Measurements from ENCODE around the gene TMEM131L.

DNA sequence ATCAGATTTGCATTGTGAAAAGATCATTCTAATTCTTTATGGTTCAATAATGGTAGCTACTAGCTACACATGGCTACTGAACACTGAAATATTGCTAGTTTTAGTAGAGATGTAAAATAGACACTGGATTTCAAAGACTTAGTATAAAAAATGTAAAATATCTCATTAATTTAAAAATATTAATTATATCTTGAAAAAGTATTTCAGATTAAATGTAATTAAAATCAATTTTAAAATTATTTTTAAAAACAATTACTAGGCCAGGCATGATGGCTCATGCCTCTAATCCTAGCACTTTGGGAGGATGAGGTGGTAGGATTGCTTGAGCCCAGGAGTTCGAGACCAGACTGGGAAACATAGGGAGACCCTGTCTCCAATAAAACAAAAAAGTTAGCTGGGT is 197.5 kb downstream of the TMEM131L start:
- TF ChIP-seq POLR2AphosphoS5 (IDR thresholded peaks at IDR 0.05; ENCODE audit: low read depth, low read length) (no peak), POLR2A (IDR thresholded peaks at IDR 0.05; ENCODE audit: low read depth, low read length) (no peak)
